ENCODE results near the gene MYDGF.

- TF ChIP-seq ESRRA (CRISPR knock-in tag; IDR thresholded peaks at IDR 0.05; ENCODE audit: low read depth): no peak
- TF ChIP-seq ETV5 (CRISPR knock-in tag; IDR thresholded peaks at IDR 0.05; ENCODE audit: borderline replicate concordance): no peak
- TF ChIP-seq HNF4G (IDR thresholded peaks at IDR 0.05; ENCODE audit: borderline replicate concordance, low read depth, low read length): no peak
- TF ChIP-seq HNF4G (CRISPR knock-in tag; IDR thresholded peaks at IDR 0.05; ENCODE audit: borderline replicate concordance, low read depth): no peak
- no peak for TF ChIP-seq POLR2AphosphoS2 (IDR thresholded peaks at IDR 0.05; ENCODE audit: low read depth, low read length)
- TF ChIP-seq CREM (IDR thresholded peaks at IDR 0.05): no peak
- TF ChIP-seq CREM (CRISPR knock-in tag; IDR thresholded peaks at IDR 0.05): no peak
- TF ChIP-seq, protein P1, sequence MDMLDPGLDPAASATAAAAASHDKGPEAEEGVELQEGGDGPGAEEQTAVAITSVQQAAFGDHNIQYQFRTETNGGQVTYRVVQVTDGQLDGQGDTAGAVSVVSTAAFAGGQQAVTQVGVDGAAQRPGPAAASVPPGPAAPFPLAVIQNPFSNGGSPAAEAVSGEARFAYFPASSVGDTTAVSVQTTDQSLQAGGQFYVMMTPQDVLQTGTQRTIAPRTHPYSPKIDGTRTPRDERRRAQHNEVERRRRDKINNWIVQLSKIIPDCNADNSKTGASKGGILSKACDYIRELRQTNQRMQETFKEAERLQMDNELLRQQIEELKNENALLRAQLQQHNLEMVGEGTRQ (IDR thresholded peaks at IDR 0.05; ENCODE audit: low read depth, low read length): no peak
- TF ChIP-seq, protein P1 (CRISPR knock-in tag; IDR thresholded peaks at IDR 0.05; ENCODE audit: borderline replicate concordance): no peak
- TF ChIP-seq, protein P2, sequence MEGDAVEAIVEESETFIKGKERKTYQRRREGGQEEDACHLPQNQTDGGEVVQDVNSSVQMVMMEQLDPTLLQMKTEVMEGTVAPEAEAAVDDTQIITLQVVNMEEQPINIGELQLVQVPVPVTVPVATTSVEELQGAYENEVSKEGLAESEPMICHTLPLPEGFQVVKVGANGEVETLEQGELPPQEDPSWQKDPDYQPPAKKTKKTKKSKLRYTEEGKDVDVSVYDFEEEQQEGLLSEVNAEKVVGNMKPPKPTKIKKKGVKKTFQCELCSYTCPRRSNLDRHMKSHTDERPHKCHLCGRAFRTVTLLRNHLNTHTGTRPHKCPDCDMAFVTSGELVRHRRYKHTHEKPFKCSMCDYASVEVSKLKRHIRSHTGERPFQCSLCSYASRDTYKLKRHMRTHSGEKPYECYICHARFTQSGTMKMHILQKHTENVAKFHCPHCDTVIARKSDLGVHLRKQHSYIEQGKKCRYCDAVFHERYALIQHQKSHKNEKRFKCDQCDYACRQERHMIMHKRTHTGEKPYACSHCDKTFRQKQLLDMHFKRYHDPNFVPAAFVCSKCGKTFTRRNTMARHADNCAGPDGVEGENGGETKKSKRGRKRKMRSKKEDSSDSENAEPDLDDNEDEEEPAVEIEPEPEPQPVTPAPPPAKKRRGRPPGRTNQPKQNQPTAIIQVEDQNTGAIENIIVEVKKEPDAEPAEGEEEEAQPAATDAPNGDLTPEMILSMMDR (CRISPR knock-in tag; IDR thresholded peaks at IDR 0.05): no peak
- no peak for TF ChIP-seq ZNF263 (CRISPR knock-in tag; IDR thresholded peaks at IDR 0.05)
- TF ChIP-seq IKZF1 (IDR thresholded peaks at IDR 0.05): no peak
- TF ChIP-seq BRF2 (CRISPR knock-in tag; IDR thresholded peaks at IDR 0.05): no peak
- TF ChIP-seq TRIM24 (CRISPR knock-in tag; IDR thresholded peaks at IDR 0.05): no peak
- TF ChIP-seq ZNF20 (CRISPR knock-in tag; IDR thresholded peaks at IDR 0.05): no peak
- TF ChIP-seq, protein P3, sequence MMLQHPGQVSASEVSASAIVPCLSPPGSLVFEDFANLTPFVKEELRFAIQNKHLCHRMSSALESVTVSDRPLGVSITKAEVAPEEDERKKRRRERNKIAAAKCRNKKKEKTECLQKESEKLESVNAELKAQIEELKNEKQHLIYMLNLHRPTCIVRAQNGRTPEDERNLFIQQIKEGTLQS (CRISPR knock-in tag; IDR thresholded peaks at IDR 0.05): no peak
- no peak for TF ChIP-seq MEIS1 (CRISPR knock-in tag; IDR thresholded peaks at IDR 0.05; ENCODE audit: borderline replicate concordance)
Measured at GRCh38 chr19:4652075-4652474, 18.1 kb downstream of the MYDGF start.

Data from HepG2 (cell line).